Gastroesophageal sphincter (tissue), 3 donors: ENCODE results near the gene XYLT1.

Experiments used
- POLR2A ChIP-seq, 2 donors: fragments of 450-650 bp; IDR thresholded peaks; one replicate each; pipeline ENCODE4 v1.6.1; 2017; ENCODE audit warnings: antibody characterized with exemption in 2 of 2, mild to moderate bottlenecking in 2 of 2, moderate library complexity in 1 of 2
- TF ChIP-seq, protein P1 (sequence below), 4 experiments: fragments of 200-600 bp in 2 of 4; fragments of 450-650 bp in 2 of 4; sonication (generic) in 1 of 4; IDR thresholded peaks; one replicate each; pipeline ENCODE4 v1.5.1; 2017 to 2019; ENCODE audit warnings: antibody characterized with exemption in 4 of 4, mild to moderate bottlenecking in 2 of 4, moderate library complexity in 2 of 4

DNA sequence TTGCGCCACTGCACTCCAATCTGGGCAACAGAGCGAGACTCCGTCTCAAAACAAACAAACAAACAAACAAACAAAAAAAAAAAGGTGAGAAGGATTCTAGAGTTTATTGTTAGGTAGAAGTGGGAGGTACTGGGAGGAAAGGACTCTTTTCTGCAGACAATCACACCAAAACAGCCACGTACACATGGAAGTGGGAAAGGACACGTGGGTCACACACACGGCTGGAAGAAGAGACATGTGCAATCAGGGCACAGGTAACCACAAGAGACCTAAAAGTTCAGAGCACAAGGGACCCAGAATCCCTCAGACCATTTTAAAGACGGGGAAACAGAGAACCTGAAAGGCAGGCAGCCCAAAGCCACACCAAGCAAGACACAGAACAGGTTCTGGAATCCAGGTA lies 20.5 kb downstream of the XYLT1 start:
- TF ChIP-seq, protein P1, sequence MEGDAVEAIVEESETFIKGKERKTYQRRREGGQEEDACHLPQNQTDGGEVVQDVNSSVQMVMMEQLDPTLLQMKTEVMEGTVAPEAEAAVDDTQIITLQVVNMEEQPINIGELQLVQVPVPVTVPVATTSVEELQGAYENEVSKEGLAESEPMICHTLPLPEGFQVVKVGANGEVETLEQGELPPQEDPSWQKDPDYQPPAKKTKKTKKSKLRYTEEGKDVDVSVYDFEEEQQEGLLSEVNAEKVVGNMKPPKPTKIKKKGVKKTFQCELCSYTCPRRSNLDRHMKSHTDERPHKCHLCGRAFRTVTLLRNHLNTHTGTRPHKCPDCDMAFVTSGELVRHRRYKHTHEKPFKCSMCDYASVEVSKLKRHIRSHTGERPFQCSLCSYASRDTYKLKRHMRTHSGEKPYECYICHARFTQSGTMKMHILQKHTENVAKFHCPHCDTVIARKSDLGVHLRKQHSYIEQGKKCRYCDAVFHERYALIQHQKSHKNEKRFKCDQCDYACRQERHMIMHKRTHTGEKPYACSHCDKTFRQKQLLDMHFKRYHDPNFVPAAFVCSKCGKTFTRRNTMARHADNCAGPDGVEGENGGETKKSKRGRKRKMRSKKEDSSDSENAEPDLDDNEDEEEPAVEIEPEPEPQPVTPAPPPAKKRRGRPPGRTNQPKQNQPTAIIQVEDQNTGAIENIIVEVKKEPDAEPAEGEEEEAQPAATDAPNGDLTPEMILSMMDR (IDR thresholded peaks at IDR 0.05): no peak
- TF ChIP-seq POLR2A (IDR thresholded peaks at IDR 0.05): no peak
